DMS153 treated with DMSO at 0.1 percent for 48 hours (cell line): ENCODE results near the gene CD24.
"Not testable (repeated sequence)": the region's sequence is repeated elsewhere in the genome, so short reads cannot be mapped to it uniquely, and the experiment has no call there.

Experiments used
- DNase-seq: peaks from one replicate; lab custom pipeline; 2025; ENCODE audit not compliant: unreplicated experiment; lab: John Stamatoyannopoulos, UW

CD24 gene

GRCh38 chr6:106970769-106971168 is 3.8 kb downstream of the CD24 start:
- not testable (repeated sequence) for DNase-seq

GRCh38 chr6:106967936-106968555 is 6.5 kb downstream of the CD24 start:
- no peak for DNase-seq

GRCh38 chr6:106966671-106967640 is 7.6 kb downstream of the CD24 start:
- no peak for DNase-seq

GRCh38 chr6:106966229-106966628 is 8.3 kb downstream of the CD24 start:
- no peak for DNase-seq

DNA sequence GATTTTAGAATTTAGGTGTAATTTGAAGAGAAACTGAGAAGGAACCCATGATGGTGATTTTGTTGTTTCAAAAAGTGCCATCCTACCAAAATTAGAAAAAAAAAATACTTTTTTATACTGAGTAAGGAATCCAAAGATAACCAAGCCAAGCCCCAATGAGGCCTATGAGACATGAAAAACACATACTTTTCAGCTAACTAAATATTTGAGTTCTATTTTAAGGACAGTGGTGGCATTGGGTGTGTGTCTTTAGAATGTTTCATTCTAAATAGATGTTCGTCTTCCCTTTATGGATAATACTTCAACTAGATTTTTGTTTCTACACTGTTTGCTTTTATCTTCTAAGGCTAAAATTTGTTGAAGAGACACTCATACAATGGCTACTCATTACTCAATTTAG is 9.6 kb downstream of the CD24 start:
- DNase-seq = no peak

DNA sequence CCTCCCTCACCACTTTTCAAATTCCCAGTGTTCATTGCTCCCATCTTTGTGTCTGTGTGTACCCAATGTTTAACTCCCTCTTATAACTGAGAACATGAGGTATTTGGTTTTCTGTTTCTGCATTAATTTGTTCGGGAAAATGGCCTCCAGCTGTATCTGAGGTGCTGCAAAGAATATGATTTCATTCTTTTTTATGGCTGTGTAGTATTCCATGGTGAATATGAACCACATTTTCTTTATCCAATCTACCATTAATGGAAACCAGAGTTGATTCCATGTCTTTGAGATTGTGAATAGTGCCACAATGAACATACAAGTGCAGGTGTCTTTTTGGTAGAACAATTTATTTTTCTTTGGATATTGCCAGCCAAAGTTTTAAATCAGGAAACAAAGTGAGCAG is 10.4 kb downstream of the CD24 start:
- no peak for DNase-seq

- no peak for DNase-seq
Measured at GRCh38 chr6:106963544-106963943, 11.0 kb downstream of the CD24 start.

DNA sequence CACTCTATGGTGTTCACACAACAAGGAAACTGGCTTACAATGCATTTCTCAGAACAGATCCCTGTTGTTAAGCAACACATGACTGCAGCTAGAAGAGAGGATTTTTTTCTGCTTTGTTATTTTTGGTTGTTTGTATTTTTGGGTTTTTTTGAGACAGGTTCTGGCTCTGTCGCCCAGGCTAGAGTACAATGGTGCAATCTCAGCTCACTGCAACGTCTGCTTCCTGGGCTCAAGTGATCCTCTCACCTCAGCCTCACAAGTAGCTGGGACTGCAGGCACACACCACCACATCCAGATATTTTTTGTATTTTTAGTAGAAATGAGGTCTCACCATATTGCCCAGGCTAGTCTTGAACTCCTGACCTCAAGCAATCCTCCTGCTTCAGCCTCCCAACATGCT is 12.7 kb downstream of the CD24 start:
- no peak for DNase-seq

DNA sequence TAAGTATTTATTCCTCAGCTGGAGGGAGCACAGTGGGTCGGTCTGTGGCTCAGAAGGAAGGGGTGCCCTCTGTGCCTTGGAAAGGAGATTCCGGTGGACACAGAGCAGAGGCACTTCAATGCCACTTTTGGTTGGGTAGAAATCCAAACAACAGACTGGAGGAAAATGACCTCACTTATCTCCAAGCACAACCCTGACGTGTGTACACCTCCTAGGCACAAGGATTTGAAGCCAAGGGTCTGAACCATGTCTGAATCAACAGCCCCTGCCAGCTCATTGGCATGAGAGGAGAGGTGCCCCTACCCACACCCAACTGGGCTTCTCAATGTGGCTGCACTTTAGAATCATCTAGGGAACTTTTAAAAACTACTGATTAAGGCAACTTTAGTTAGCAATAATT is 13.4 kb downstream of the CD24 start:
- DNase-seq = no peak

- DNase-seq = no peak
Measured at GRCh38 chr6:106959985-106960384, 14.5 kb downstream of the CD24 start.

DNA sequence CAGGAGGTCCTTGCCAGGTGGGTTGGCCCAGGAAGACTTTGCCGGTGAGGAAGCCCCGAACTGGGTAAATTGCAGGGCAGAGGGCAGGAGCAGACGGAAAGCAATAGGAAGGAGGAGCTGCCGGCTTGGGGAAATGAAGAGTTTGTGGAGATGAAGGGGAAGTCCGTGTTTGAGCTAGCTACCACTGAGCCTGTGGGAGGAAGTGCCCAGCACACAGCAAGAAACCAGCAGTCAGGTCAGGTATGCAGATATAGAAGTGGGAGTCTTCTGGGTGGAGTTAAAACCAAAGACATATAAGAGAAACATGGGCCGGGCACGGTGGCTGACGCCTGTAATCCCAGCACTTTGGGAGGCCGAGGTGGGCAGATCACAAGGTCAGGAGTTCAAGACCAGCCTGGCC is 34.7 kb downstream of the CD24 start:
- no peak for DNase-seq

- DNase-seq = peak; percentile 42
Measured at GRCh38 chr6:106939208-106939607, 35.3 kb downstream of the CD24 start.

DNA sequence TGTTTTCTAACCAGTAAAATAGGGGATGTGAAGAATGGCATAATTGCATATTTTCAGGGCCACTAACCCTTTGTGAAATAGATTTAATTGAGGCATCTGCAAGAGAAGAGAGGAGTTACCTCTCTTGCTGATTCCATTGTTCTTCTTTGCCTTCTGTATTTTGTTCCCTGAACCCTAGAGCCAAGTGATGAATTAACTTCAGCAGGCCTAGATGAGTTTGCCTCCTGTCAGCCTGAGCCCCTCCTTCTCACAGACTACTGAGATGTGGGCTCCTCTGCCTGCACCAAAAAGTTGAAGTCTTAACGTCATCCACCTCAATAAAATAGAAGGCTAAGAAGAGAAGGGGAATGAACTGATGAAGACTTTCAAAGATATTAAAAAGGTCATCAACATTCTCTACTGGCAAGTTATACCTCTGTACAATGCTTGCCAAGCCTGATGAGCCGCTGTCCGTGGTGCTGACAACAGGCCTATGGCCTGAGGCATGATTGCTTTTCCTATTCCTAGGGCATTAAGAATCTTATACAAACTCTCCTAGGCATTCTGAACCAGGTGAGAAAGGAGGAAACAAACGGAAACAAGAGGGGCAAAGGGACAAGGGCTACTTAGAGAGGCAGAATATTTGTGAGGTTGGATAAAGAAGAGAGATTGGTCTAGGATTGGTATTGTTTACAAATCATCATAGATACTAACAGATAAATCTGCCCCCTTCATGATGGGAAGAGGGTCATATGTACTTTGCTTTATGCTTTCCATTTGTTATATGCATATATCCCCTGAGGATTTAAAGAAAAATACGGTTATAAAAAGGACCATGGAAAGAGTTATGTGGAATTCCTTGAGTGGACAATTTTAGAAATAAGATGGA is 46.8 kb downstream of the CD24 start:
- DNase-seq = no peak

GRCh38 chr6:106925948-106926347 is 48.6 kb downstream of the CD24 start:
- DNase-seq = no peak

DNA sequence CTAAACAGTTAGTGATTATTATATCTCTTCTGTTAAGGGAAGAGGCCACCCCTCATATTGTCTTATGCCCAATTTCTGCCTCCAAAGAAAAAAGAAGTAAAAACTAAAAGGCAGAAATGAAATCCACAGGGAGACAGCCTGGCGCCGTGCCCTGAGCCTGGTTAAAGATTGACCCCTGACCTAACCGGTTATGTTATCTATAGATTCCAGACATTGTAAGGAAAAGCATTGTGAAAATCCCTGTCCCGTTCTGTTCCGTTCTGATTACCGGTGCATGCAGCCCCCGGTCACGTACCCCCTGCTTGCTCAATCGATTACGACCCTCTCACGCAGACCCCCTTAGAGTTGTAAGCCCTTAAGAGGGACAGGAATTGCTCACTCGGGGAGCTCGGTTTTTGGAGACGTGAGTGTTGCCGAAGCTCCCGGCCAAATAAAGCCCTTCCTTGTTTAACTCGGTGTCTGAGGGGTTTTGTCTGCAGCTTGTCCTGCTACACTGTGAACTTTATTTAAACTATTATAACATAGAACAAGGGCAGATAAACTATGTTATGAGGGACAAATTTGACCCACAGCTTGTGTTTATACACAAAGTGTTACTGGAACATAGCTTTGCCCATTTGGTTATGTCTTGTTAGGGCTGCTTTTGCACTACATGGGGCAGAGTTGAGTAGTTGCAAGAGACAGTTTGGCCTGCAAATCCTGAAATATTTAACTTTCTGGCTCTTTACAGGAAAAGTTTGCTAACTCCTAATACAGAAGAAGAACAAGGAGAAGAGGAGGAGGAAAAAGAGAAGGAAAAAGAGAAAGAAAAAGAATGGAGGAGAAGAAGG is 49.6 kb downstream of the CD24 start:
- no peak for DNase-seq

DNA sequence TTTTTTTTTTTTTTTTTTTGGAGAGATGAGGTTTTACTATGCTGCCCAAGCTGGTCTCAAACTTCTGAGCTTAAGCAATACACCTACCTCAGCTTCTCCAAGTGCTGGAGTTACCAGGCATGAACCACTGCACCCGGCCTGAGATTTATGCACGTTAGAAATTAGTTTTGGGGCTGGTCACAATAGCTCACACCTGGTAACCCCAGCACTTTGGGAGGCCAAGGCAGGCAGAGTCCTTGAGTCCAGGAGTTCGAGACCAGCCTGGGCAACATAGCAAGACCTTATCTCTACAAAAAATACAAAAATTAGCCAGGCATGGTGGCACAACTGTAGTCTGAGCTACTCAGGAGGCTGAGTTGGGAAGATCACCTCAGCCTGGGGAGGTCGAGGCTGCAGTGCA is 51.9 kb downstream of the CD24 start:
- no peak for DNase-seq
